ENCODE results near the gene PRKG1.

- TF ChIP-seq POLR2AphosphoS5 (IDR thresholded peaks at IDR 0.05; ENCODE audit: low read depth, low read length) (no peak), ATF3 (IDR thresholded peaks at IDR 0.05; ENCODE audit: insufficient read depth, low read depth, low read length) (no peak), BRCA1 (IDR thresholded peaks at IDR 0.05; ENCODE audit: low read depth, low read length) (no peak), MAX (IDR thresholded peaks at IDR 0.05) (no peak), CTCF (IDR thresholded peaks at IDR 0.05; ENCODE audit: control extremely low read depth in 1 of 3, insufficient read depth in 1 of 3, low read depth in 1 of 3, low read length in 3 of 3) (no peak), HDAC6 (IDR thresholded peaks at IDR 0.05; ENCODE audit: low read depth, low read length) (no peak), RBBP5 (IDR thresholded peaks at IDR 0.05; ENCODE audit: borderline replicate concordance, low read depth, low read length) (no peak), EP300 (IDR thresholded peaks at IDR 0.05; ENCODE audit: borderline replicate concordance in 1 of 2, low read depth in 2 of 2, low read length in 2 of 2) (no peak)
Observed at GRCh38 chr10:52258799-52259425, 1184.6 kb downstream of the PRKG1 start.

Data from H1 (cell line).